GM10266 (cell line): ENCODE results near the gene CTNNA2.

Experiments
- DNase-seq: peaks from one replicate; pipeline ENCODE4 v3.0.0; 2012; ENCODE audit errors: extremely low spot score
- CTCF ChIP-seq: IDR thresholded peaks from 2 replicates; pipeline ENCODE4 v1.5.1; 2012; ENCODE audit warnings: mild to moderate bottlenecking, low read depth; ENCODE audit not compliant: control insufficient read depth, insufficient read depth; ENCODE audit errors: missing control alignments

Gene CTNNA2

GRCh38 chr2:79734518-79734917 is 221.7 kb downstream of the CTNNA2 start:
- no peak for TF ChIP-seq CTCF
- no peak for DNase-seq

- no peak for TF ChIP-seq CTCF
Observed at GRCh38 chr2:79740879-79741443, 228.1 kb downstream of the CTNNA2 start.

GRCh38 chr2:79750321-79750720 is 237.5 kb downstream of the CTNNA2 start:
- no peak for DNase-seq
- TF ChIP-seq CTCF = no peak

More at GRCh38 chr2:79740879-79741443, 228.1 kb downstream of the CTNNA2 start:
- no peak for DNase-seq

- no peak for DNase-seq
- TF ChIP-seq CTCF = no peak
Observed at GRCh38 chr2:79757526-79757925, 244.7 kb downstream of the CTNNA2 start.

GRCh38 chr2:79758042-79758441 is 245.2 kb downstream of the CTNNA2 start:
- no peak for DNase-seq
- no peak for TF ChIP-seq CTCF

- no peak for DNase-seq
- TF ChIP-seq CTCF = no peak
Observed at GRCh38 chr2:79758749-79759282, 246.0 kb downstream of the CTNNA2 start.

- DNase-seq = no peak
- no peak for TF ChIP-seq CTCF
Observed at GRCh38 chr2:79770926-79771325, 258.1 kb downstream of the CTNNA2 start.
